ENCODE data around the gene ECSIT. TPM values are rescaled to one million over a fixed set of nuclear protein-coding genes. Genes with fewer than 3 reads are reported as not detected.

ECSIT gene
- polyA plus RNA-seq, 1 of the 3 experiments (the other 2 are of a cell fraction), result 43.8 TPM

DNA sequence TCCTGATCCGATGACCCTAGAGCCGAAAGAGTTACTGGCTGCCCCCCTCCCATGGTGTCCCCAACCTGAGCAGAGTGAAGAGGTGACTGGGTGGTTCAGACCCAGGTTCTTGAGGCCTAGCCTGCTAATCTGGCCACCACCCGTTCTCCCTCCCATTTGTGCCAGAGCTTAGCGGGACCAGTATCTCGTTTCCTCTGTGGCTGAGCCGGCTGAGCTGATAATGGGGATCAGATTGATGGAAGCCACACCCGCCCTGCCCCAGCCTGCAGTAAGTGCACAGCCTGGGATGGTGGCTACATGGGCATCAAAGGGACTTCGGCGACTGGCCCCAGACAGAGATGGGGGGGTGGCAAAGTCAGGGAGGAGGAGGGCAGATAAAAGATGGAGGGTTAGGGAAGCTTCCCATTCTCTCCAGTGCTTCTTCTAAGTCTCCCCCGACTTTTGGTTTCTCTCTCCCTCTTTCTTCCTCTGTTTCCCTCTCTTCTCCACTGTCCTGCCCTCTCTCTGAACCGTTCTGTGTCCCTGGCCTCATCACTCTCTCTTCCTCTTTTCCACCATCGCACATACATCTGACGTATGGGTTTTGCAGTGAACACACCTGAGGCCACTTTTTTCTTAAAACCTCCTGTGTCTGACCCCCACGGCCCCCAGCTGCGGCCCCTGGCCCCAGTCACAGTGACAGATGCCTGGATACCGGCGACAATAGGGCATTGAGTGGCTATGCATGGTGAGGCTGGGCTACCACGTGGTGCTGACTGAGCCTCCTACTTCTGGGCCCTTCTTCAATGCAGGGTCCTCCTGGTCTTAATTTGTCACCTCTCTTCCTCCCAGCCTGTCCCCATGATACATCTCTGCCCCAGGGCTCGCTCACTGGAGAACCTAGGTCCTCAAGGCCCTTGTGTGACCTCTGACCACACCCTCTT lies 50.5 kb downstream of the ECSIT start:
- TF ChIP-seq RCOR1 (IDR thresholded peaks at IDR 0.05; ENCODE audit: low read length), result no peak
- no peak for TF ChIP-seq MXI1 (IDR thresholded peaks at IDR 0.05; ENCODE audit: low read depth, low read length)
- no peak for TF ChIP-seq FOXJ3 (CRISPR knock-in tag; IDR thresholded peaks at IDR 0.05)
- no peak for TF ChIP-seq FOXM1 (IDR thresholded peaks at IDR 0.05; ENCODE audit: low read depth)
- TF ChIP-seq TCF12 (IDR thresholded peaks at IDR 0.05), result no peak
- TF ChIP-seq, protein P1, sequence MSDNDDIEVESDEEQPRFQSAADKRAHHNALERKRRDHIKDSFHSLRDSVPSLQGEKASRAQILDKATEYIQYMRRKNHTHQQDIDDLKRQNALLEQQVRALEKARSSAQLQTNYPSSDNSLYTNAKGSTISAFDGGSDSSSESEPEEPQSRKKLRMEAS (IDR thresholded peaks at IDR 0.05; ENCODE audit: low read depth), result no peak
- no peak for TF ChIP-seq RXRA (IDR thresholded peaks at IDR 0.05; ENCODE audit: borderline replicate concordance, low read depth)
- TF ChIP-seq GATA2 (CRISPR knock-in tag; IDR thresholded peaks at IDR 0.05), result no peak
- TF ChIP-seq, protein P2, sequence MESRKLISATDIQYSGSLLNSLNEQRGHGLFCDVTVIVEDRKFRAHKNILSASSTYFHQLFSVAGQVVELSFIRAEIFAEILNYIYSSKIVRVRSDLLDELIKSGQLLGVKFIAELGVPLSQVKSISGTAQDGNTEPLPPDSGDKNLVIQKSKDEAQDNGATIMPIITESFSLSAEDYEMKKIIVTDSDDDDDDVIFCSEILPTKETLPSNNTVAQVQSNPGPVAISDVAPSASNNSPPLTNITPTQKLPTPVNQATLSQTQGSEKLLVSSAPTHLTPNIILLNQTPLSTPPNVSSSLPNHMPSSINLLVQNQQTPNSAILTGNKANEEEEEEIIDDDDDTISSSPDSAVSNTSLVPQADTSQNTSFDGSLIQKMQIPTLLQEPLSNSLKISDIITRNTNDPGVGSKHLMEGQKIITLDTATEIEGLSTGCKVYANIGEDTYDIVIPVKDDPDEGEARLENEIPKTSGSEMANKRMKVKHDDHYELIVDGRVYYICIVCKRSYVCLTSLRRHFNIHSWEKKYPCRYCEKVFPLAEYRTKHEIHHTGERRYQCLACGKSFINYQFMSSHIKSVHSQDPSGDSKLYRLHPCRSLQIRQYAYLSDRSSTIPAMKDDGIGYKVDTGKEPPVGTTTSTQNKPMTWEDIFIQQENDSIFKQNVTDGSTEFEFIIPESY (IDR thresholded peaks at IDR 0.05; ENCODE audit: borderline replicate concordance, low read depth), result no peak
- no peak for TF ChIP-seq TAF1 (IDR thresholded peaks at IDR 0.05; ENCODE audit: borderline replicate concordance, low read depth, low read length)
- TF ChIP-seq ELF1 (IDR thresholded peaks at IDR 0.05), result no peak
- TF ChIP-seq, protein P3, sequence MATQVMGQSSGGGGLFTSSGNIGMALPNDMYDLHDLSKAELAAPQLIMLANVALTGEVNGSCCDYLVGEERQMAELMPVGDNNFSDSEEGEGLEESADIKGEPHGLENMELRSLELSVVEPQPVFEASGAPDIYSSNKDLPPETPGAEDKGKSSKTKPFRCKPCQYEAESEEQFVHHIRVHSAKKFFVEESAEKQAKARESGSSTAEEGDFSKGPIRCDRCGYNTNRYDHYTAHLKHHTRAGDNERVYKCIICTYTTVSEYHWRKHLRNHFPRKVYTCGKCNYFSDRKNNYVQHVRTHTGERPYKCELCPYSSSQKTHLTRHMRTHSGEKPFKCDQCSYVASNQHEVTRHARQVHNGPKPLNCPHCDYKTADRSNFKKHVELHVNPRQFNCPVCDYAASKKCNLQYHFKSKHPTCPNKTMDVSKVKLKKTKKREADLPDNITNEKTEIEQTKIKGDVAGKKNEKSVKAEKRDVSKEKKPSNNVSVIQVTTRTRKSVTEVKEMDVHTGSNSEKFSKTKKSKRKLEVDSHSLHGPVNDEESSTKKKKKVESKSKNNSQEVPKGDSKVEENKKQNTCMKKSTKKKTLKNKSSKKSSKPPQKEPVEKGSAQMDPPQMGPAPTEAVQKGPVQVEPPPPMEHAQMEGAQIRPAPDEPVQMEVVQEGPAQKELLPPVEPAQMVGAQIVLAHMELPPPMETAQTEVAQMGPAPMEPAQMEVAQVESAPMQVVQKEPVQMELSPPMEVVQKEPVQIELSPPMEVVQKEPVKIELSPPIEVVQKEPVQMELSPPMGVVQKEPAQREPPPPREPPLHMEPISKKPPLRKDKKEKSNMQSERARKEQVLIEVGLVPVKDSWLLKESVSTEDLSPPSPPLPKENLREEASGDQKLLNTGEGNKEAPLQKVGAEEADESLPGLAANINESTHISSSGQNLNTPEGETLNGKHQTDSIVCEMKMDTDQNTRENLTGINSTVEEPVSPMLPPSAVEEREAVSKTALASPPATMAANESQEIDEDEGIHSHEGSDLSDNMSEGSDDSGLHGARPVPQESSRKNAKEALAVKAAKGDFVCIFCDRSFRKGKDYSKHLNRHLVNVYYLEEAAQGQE (IDR thresholded peaks at IDR 0.05; ENCODE audit: low read depth, low read length), result no peak
- TF ChIP-seq GABPA (IDR thresholded peaks at IDR 0.05; ENCODE audit: low read depth), result no peak
- H3K4me3 ChIP-seq (ENCODE audit: low read depth in 2 of 2, low read length in 1 of 2), result peak overlapping the region in 1 of 2 experiments; percentile 54; a peak in 2 of 4 replicates
- peak overlapping the region in 1 of 2 experiments; percentile 60; a peak in 1 of 4 replicates for H3K27ac ChIP-seq (ENCODE audit: low read depth in 2 of 2, low read length in 1 of 2)
- no peak overlapping the region for H3K9ac ChIP-seq
- peaks cover 0 to 19% of the 10 kb centered on the region in 2 experiments; a peak in 1 of 4 replicates for H3K4me1 ChIP-seq (ENCODE audit: control insufficient read depth in 1 of 2, insufficient read depth in 2 of 2, low read depth in 1 of 2, low read length in 1 of 2)
- ChIA-PET CTCF (interaction anchor here (1.3 to 3.1 kb wide), 3 partner anchors 97 to 103 kb away, joined by 3 to 9 read pairs (median 3); no protein-coding TSS in a partner anchor), POLR2A (no interaction called here)
- WGBS (ENCODE audit: low lambda C conversion rate), result 80% methylated on average over 18 of the region's 19 CpGs
- H3K79me2 ChIP-seq (ENCODE audit: insufficient read depth), result no peaks in the 10 kb centered on the region
- no peaks in the 10 kb centered on the region for H3K9me2 ChIP-seq
- H2AFZ ChIP-seq (ENCODE audit: low read depth), result no peak overlapping the region
- no peaks in the 10 kb centered on the region for H3F3A ChIP-seq (replicated peaks; ENCODE audit: insufficient read depth)
- DNase-seq, result no peak
- peaks cover 25% of the 10 kb centered on the region; the same call in 1 of the 2 replicates for H3K27me3 ChIP-seq (ENCODE audit: insufficient read depth)
- no peaks in the 10 kb centered on the region for H3K36me3 ChIP-seq (replicated peaks in 1 of 2; ENCODE audit: control insufficient read depth in 1 of 2, insufficient read depth in 2 of 2, low read length in 1 of 2)
- no peaks in the 10 kb centered on the region for H3K9me3 ChIP-seq
- no peak overlapping the region for H3K4me2 ChIP-seq
- no peaks in the 10 kb centered on the region for H4K20me1 ChIP-seq (ENCODE audit: insufficient read depth)

Measured in SK-N-SH (cell line).